GM23338 (cell line): ENCODE results near the gene GSG1L. TPM values are rescaled to one million over a fixed set of nuclear protein-coding genes. Genes with fewer than 3 reads are reported as not detected.

Source experiments
- ATAC-seq: fragments of 200-7000 bp; cut with Tn5 transposase; 3 replicates; pipeline ENCODE4 v1.9.1; 2020
- DNase-seq: peaks from one replicate; pipeline ENCODE4 v3.0.0-alpha.2; 2015; ENCODE audit warnings: low spot score
- H2AFZ ChIP-seq: fragments of 200-600 bp; sonication (generic); 2 replicates; pipeline ENCODE4 v1.8.0; 2016; ENCODE audit warnings: antibody characterized with exemption, mild to moderate bottlenecking, moderate library complexity
- H3F3A ChIP-seq: fragments of 200-600 bp; sonication (generic); replicated peaks from 2 replicates; pipeline ENCODE4 v1.8.0; 2017; ENCODE audit warnings: antibody characterized with exemption, mixed run types, low read depth
- H3K27ac ChIP-seq: fragments of 200-600 bp; sonication (generic); 2 replicates; pipeline ENCODE4 v1.6.1; 2016; ENCODE audit warnings: low read depth
- H3K27me3 ChIP-seq: fragments of 200-600 bp; sonication (generic); 2 replicates; pipeline ENCODE4 v1.8.0; 2016; ENCODE audit warnings: mild to moderate bottlenecking, mixed run types, moderate library complexity; ENCODE audit not compliant: insufficient read depth
- H3K36me3 ChIP-seq: fragments of 200-600 bp; sonication (generic); 2 replicates; pipeline ENCODE4 v1.8.0; 2016; ENCODE audit warnings: mild to moderate bottlenecking; ENCODE audit not compliant: insufficient read depth
- H3K4me1 ChIP-seq: fragments of 200-600 bp; sonication (generic); 2 replicates; pipeline ENCODE4 v1.8.0; 2016; ENCODE audit warnings: mild to moderate bottlenecking, moderate library complexity; ENCODE audit not compliant: insufficient read depth
- H3K4me2 ChIP-seq: fragments of 200-600 bp; sonication (generic); 2 replicates; pipeline ENCODE4 v1.7.1; 2017; ENCODE audit warnings: mixed run types
- H3K4me3 ChIP-seq: fragments of 200-600 bp; sonication (generic); 2 replicates; pipeline ENCODE4 v1.6.1; 2016; ENCODE audit warnings: mixed run types
- H3K79me2 ChIP-seq: fragments of 200-600 bp; sonication (generic); replicated peaks from 2 replicates; pipeline ENCODE4 v1.8.0; 2017; ENCODE audit warnings: mild to moderate bottlenecking; ENCODE audit not compliant: insufficient read depth
- H3K9me2 ChIP-seq: fragments of 200-600 bp; sonication (generic); 2 replicates; pipeline ENCODE4 v1.8.0; 2017; ENCODE audit not compliant: insufficient read depth
- H4K20me1 ChIP-seq: fragments of 200-600 bp; sonication (generic); replicated peaks from 2 replicates; pipeline ENCODE4 v1.8.0; 2017; ENCODE audit warnings: mild to moderate bottlenecking; ENCODE audit not compliant: insufficient read depth
- H3K27ac Mint-ChIP-seq: 2 replicates; pipeline ENCODE4 v1.8.0; 2020; ENCODE audit warnings: inconsistent platforms, mild to moderate bottlenecking, moderate library complexity, mixed read lengths
- H3K27me3 Mint-ChIP-seq: 3 replicates; pipeline ENCODE4 v1.8.0; 2022; ENCODE audit warnings: low read depth, mild to moderate bottlenecking, moderate library complexity, mixed read lengths, inconsistent platforms; ENCODE audit not compliant: insufficient read depth, poor library complexity
- H3K36me3 Mint-ChIP-seq: 3 replicates; pipeline ENCODE4 v1.8.0; 2021; ENCODE audit warnings: low read depth, mild to moderate bottlenecking, inconsistent platforms, moderate library complexity, mixed read lengths
- H3K4me1 Mint-ChIP-seq: 3 replicates; pipeline ENCODE4 v1.8.0; 2020; ENCODE audit warnings: mild to moderate bottlenecking, inconsistent platforms, mixed read lengths
- H3K4me3 Mint-ChIP-seq: 3 replicates; pipeline ENCODE4 v1.8.0; 2021; ENCODE audit warnings: moderate library complexity, mild to moderate bottlenecking, inconsistent platforms, mixed read lengths
- H3K9me3 Mint-ChIP-seq: 3 replicates; pipeline ENCODE4 v1.8.0; 2020; ENCODE audit warnings: moderate library complexity, mild to moderate bottlenecking, inconsistent platforms, mixed read lengths
- CREB1 ChIP-seq: fragments of 250-450 bp; sonication (Bioruptor Pico); IDR thresholded peaks from 2 replicates; pipeline ENCODE4 v1.5.0; 2020; ENCODE audit warnings: low read depth, mild to moderate bottlenecking, moderate library complexity
- CTCF ChIP-seq, 2 experiments: fragments of 200-600 bp in 1 of 2; sonication (generic) in 1 of 2; conservative IDR thresholded peaks; 2 replicates each; pipeline versions ENCODE4 v1.5.1 to v1.6.1; 2016 to 2017; ENCODE audit warnings: antibody characterized with exemption in 2 of 2, low read depth in 2 of 2, mild to moderate bottlenecking in 2 of 2, moderate library complexity in 1 of 2
- ETS1 ChIP-seq: IDR thresholded peaks from 2 replicates; pipeline ENCODE4 v1.6.1; 2016; ENCODE audit warnings: antibody characterized with exemption
- EZH2 ChIP-seq: fragments of 200-600 bp; sonication (generic); IDR thresholded peaks from one replicate; pipeline ENCODE4 v1.8.0; 2017; ENCODE audit warnings: antibody characterized with exemption, mild to moderate bottlenecking, low read depth; ENCODE audit not compliant: unreplicated experiment
- EZH2phosphoT487 ChIP-seq: fragments of 200-600 bp; sonication (generic); IDR thresholded peaks from one replicate; pipeline ENCODE4 v1.8.1; 2018; ENCODE audit warnings: antibody characterized with exemption; ENCODE audit not compliant: unreplicated experiment
- JUNB ChIP-seq: IDR thresholded peaks from one replicate; pipeline ENCODE4 v1.6.1; 2016; ENCODE audit warnings: antibody characterized with exemption; ENCODE audit not compliant: unreplicated experiment
- NANOG ChIP-seq: IDR thresholded peaks from 2 replicates; pipeline ENCODE4 v1.6.1; 2016; ENCODE audit warnings: antibody characterized with exemption, borderline replicate concordance
- POLR2AphosphoS5 ChIP-seq: IDR thresholded peaks from 2 replicates; pipeline ENCODE4 v1.6.1; 2016; ENCODE audit warnings: antibody characterized with exemption, low read depth
- REST ChIP-seq: IDR thresholded peaks from one replicate; pipeline ENCODE4 v1.6.1; 2018; ENCODE audit warnings: antibody characterized with exemption; ENCODE audit not compliant: unreplicated experiment
- STAT1 ChIP-seq: IDR thresholded peaks from one replicate; pipeline ENCODE4 v1.6.1; 2016; ENCODE audit warnings: antibody characterized with exemption; ENCODE audit not compliant: unreplicated experiment
- ZNF114 ChIP-seq: fragments of 250-450 bp; sonication (Bioruptor Pico); IDR thresholded peaks from 2 replicates; pipeline ENCODE4 v1.5.0; 2020; ENCODE audit warnings: mild to moderate bottlenecking, moderate library complexity
- ZNF331 ChIP-seq: fragments of 250-450 bp; sonication (Bioruptor Pico); IDR thresholded peaks from 2 replicates; pipeline ENCODE4 v1.5.0; 2020; ENCODE audit warnings: low read depth, mild to moderate bottlenecking, moderate library complexity
- polyA plus RNA-seq: library from polyadenylated mRNA; unstranded; fragments of >200 nt; fragmentation: Nextera tagmentation; extraction: Ambion mirVana; gene quantifications from 2 replicates; pipeline ENCODE4 v1.2.1, GENCODE V29; 2016
- total RNA-seq: library from RNA; depleted of rRNA; stranded (reverse); fragments of >200 nt; shearing (Covaris generic); gene quantifications from 2 replicates; pipeline ENCODE4 v1.2.3, GENCODE V29; 2014
- TF ChIP-seq, protein P1 (sequence below): fragments of 250-450 bp; sonication (Bioruptor Pico); IDR thresholded peaks from 2 replicates; pipeline ENCODE4 v1.5.0; 2020; ENCODE audit warnings: mild to moderate bottlenecking, moderate library complexity

GSG1L gene
- total and polyA plus RNA-seq, 2 experiments from 2014 or later: 0.36 to 0.63 TPM

DNA sequence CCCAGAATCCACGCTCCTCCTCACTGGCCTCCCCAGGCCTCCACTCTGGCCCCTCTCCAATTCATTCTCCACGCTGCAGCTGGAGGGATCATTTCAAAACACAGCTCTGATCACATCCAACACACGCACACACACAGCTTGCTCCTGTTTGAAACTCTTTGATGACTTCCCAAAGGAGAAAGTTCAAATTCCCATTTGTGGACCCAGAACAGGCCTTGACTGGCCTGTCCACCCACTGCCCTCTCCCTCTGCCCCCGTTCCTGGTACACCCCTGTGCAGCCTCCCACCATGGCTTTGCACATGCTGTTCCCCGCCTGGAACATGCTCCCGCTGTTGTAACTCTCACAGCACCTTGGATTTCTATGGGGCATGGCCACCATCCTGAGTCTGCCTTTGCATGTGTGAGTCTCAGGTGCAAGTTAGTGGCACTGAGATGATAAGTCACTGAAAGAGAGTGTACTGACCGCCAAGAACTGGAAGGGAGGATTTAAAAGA, 100.0 kb downstream of the GSG1L start:
- no peak overlapping the region for H3K27ac Mint-ChIP-seq
- no peaks in the 10 kb centered on the region for H3K36me3 Mint-ChIP-seq
- Histone ChIP-seq H3K36me3 (no peaks in the 10 kb centered on the region), H2AFZ (no peak overlapping the region), H3K4me2 (no peak overlapping the region), H3K27me3 (no peaks in the 10 kb centered on the region), H3F3A (no peaks in the 10 kb centered on the region), H3K4me1 (no peaks in the 10 kb centered on the region), H4K20me1 (no peaks in the 10 kb centered on the region), H3K79me2 (no peaks in the 10 kb centered on the region), H3K27ac (no peak overlapping the region), H3K9me2 (no peaks in the 10 kb centered on the region), H3K4me3 (no peak overlapping the region)
- no peak for TF ChIP-seq NANOG
- no peak for TF ChIP-seq REST
- no peak for TF ChIP-seq CTCF (conservative IDR thresholded peaks at IDR 0.05; ENCODE audit: low read depth in 2 of 2)
- TF ChIP-seq EZH2phosphoT487: no peak
- TF ChIP-seq JUNB: no peak
- TF ChIP-seq ETS1: no peak
- no peak for TF ChIP-seq EZH2
- no peak for TF ChIP-seq STAT1
- no peak for TF ChIP-seq POLR2AphosphoS5
- TF ChIP-seq ZNF114: no peak
- no peak for TF ChIP-seq CREB1 (CRISPR knock-in tag)
- no peak for TF ChIP-seq ZNF331 (CRISPR knock-in tag)
- TF ChIP-seq, protein P1, sequence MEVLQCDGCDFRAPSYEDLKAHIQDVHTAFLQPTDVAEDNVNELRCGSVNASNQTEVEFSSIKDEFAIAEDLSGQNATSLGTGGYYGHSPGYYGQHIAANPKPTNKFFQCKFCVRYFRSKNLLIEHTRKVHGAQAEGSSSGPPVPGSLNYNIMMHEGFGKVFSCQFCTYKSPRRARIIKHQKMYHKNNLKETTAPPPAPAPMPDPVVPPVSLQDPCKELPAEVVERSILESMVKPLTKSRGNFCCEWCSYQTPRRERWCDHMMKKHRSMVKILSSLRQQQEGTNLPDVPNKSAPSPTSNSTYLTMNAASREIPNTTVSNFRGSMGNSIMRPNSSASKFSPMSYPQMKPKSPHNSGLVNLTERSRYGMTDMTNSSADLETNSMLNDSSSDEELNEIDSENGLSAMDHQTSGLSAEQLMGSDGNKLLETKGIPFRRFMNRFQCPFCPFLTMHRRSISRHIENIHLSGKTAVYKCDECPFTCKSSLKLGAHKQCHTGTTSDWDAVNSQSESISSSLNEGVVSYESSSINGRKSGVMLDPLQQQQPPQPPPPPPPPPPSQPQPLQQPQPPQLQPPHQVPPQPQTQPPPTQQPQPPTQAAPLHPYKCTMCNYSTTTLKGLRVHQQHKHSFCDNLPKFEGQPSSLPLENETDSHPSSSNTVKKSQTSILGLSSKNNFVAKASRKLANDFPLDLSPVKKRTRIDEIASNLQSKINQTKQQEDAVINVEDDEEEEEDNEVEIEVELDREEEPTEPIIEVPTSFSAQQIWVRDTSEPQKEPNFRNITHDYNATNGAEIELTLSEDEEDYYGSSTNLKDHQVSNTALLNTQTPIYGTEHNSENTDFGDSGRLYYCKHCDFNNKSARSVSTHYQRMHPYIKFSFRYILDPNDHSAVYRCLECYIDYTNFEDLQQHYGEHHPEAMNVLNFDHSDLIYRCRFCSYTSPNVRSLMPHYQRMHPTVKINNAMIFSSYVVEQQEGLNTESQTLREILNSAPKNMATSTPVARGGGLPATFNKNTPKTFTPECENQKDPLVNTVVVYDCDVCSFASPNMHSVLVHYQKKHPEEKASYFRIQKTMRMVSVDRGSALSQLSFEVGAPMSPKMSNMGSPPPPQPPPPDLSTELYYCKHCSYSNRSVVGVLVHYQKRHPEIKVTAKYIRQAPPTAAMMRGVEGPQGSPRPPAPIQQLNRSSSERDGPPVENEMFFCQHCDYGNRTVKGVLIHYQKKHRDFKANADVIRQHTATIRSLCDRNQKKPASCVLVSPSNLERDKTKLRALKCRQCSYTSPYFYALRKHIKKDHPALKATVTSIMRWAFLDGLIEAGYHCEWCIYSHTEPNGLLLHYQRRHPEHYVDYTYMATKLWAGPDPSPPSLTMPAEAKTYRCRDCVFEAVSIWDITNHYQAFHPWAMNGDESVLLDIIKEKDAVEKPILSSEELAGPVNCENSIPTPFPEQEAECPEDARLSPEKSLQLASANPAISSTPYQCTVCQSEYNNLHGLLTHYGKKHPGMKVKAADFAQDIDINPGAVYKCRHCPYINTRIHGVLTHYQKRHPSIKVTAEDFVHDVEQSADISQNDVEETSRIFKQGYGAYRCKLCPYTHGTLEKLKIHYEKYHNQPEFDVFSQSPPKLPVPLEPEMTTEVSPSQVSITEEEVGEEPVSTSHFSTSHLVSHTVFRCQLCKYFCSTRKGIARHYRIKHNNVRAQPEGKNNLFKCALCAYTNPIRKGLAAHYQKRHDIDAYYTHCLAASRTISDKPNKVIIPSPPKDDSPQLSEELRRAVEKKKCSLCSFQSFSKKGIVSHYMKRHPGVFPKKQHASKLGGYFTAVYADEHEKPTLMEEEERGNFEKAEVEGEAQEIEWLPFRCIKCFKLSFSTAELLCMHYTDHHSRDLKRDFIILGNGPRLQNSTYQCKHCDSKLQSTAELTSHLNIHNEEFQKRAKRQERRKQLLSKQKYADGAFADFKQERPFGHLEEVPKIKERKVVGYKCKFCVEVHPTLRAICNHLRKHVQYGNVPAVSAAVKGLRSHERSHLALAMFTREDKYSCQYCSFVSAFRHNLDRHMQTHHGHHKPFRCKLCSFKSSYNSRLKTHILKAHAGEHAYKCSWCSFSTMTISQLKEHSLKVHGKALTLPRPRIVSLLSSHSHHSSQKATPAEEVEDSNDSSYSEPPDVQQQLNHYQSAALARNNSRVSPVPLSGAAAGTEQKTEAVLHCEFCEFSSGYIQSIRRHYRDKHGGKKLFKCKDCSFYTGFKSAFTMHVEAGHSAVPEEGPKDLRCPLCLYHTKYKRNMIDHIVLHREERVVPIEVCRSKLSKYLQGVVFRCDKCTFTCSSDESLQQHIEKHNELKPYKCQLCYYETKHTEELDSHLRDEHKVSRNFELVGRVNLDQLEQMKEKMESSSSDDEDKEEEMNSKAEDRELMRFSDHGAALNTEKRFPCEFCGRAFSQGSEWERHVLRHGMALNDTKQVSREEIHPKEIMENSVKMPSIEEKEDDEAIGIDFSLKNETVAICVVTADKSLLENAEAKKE: no peak
- no peaks in the 10 kb centered on the region for H3K9me3 Mint-ChIP-seq
- peaks cover 10% of the 10 kb centered on the region for H3K27me3 Mint-ChIP-seq
- H3K4me1 Mint-ChIP-seq: no peaks in the 10 kb centered on the region
- no peak for ATAC-seq
- DNase-seq: no peak
- no peak overlapping the region for H3K4me3 Mint-ChIP-seq
